LNCaP clone FGC (cell line): ENCODE measurements around the gene TLR2.

Source experiments
- DNase-seq: peaks from one replicate; pipeline ENCODE4 v3.0.0-alpha.2; 2011; ENCODE audit warnings: low read depth
- H3K4me3 ChIP-seq: 2 replicates; pipeline ENCODE4 v1.5.1; 2011; ENCODE audit warnings: mild to moderate bottlenecking, low read depth, low read length, control low read depth
- TF ChIP-seq, protein P1 (sequence below): IDR thresholded peaks from 2 replicates; pipeline ENCODE4 v1.5.1; 2012; ENCODE audit warnings: mild to moderate bottlenecking; ENCODE audit not compliant: control insufficient read depth, insufficient read depth; ENCODE audit errors: extremely low read depth

The TLR2 gene, protein sequence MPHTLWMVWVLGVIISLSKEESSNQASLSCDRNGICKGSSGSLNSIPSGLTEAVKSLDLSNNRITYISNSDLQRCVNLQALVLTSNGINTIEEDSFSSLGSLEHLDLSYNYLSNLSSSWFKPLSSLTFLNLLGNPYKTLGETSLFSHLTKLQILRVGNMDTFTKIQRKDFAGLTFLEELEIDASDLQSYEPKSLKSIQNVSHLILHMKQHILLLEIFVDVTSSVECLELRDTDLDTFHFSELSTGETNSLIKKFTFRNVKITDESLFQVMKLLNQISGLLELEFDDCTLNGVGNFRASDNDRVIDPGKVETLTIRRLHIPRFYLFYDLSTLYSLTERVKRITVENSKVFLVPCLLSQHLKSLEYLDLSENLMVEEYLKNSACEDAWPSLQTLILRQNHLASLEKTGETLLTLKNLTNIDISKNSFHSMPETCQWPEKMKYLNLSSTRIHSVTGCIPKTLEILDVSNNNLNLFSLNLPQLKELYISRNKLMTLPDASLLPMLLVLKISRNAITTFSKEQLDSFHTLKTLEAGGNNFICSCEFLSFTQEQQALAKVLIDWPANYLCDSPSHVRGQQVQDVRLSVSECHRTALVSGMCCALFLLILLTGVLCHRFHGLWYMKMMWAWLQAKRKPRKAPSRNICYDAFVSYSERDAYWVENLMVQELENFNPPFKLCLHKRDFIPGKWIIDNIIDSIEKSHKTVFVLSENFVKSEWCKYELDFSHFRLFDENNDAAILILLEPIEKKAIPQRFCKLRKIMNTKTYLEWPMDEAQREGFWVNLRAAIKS

DNA sequence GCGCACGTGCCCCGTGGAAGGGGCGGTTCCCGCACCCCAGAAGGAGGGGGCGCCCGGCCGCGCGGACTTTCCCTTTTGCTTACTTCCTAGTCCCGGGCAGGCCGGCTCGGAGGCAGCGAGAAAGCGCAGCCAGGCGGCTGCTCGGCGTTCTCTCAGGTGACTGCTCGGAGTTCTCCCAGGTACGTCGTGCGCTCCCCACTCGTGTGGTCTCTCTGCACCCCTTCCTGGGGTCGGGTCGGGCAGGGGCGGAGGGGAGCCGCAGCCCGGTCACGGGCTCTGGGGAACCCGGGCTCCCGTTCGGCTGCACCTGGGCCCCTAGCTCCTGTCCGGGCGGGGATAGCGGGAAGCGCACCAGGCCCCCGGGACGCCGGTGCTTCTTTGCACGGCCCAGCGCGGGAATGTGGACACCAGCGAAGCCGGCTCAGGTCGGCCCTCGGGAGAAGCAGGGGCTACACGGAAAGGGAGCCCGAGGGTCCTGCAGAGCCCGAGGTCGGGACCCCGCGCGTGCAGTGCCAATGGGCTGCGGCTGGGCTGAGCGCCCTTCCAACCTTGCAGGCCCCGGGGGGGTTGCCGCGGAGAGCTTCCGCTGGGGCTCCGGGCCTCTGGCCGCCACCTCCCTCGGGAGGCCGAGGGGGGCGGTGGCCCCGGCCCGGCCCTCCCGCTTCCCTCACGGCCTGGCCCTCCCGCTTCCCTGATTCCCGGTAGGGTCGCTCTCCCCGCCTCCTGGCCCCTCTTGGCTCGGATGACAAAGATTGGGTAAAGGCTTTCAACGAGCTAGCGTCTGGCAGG, at the start of gene TLR2:
TLR2 (plus strand) TSS at position 99 of the 789 bp plus-strand sequence. CDS start 18,628 bp downstream, outside the sequence.
- DNase-seq = no peak
- TF ChIP-seq, protein P1, sequence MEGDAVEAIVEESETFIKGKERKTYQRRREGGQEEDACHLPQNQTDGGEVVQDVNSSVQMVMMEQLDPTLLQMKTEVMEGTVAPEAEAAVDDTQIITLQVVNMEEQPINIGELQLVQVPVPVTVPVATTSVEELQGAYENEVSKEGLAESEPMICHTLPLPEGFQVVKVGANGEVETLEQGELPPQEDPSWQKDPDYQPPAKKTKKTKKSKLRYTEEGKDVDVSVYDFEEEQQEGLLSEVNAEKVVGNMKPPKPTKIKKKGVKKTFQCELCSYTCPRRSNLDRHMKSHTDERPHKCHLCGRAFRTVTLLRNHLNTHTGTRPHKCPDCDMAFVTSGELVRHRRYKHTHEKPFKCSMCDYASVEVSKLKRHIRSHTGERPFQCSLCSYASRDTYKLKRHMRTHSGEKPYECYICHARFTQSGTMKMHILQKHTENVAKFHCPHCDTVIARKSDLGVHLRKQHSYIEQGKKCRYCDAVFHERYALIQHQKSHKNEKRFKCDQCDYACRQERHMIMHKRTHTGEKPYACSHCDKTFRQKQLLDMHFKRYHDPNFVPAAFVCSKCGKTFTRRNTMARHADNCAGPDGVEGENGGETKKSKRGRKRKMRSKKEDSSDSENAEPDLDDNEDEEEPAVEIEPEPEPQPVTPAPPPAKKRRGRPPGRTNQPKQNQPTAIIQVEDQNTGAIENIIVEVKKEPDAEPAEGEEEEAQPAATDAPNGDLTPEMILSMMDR = no peak
- H3K4me3 ChIP-seq = peak within 1 kb of the TSS; percentile 47

DNA sequence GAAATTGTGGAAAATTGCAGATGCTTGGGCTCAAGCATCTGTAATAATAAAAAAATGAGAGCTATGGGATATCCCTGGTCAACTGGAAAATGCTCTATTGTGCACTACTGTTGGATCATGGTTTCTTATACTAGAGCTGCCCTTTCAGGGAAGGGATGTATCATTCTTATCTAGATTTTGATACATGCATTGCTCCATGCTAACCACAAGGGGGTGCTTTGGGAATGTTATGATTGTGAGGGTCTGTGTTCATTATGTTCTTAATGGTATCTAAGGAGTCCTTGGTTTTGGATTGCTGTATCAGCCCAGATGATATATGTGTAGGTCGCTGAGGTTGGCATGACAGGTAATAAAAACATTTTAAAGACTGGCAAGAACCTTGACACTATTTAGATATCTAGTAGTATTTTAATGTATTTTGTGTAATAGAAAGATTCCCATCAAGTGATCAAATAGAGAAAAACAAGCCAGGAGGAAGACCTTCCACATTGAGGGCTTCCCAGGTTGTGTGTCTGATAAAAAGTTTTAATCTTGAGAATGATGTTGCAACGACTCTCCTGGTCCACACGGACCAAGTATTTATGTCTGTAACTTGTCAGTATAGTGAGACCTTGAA, 49.2 kb upstream of the TLR2 start:
- H3K4me3 ChIP-seq = no peak overlapping the region
- TF ChIP-seq, protein P1 = peak; percentile 53
- no peak for DNase-seq

DNA sequence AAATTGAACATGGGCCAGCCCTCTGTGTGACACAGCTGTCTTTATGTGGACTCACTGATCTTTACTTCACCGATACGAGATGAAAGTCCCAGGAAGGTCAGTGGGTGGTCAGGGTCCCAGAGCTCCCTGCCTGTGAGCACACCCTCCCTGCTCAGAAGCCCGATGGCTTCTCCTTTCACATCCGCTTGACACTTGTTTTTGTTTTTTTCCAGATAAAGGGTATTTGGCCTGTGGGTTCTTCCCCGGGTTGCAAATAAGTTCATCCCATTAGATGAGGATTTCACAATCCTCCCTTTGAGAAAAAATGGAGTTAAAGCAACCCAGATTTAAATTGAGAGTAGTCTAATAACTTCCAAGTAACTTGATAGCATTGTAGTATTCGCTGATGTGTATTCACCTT, 48.2 kb upstream of the TLR2 start:
- H3K4me3 ChIP-seq = no peak overlapping the region
- TF ChIP-seq, protein P1 = no peak
- no peak for DNase-seq

DNA sequence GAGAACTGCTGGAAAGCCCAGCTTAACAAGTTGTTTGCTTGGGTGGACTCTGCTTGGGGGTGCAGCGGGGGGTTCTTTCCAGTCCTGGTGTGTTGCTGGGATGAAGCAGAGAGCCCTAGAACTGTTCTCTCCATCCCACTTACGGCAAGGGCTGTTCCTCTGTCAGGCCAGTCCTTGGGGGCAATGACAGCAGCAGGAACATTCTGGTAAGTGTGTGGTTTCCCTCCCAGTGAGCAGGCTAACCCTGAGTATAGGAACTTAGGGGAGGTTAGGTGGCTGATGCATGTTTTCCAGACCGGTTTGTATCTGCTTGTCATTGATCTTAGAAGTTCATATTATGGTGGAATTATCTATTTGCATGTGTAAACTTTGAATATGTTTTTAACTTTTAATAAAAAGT, 46.9 kb upstream of the TLR2 start:
- no peak for DNase-seq
- H3K4me3 ChIP-seq = no peak overlapping the region
- TF ChIP-seq, protein P1 = no peak

DNA sequence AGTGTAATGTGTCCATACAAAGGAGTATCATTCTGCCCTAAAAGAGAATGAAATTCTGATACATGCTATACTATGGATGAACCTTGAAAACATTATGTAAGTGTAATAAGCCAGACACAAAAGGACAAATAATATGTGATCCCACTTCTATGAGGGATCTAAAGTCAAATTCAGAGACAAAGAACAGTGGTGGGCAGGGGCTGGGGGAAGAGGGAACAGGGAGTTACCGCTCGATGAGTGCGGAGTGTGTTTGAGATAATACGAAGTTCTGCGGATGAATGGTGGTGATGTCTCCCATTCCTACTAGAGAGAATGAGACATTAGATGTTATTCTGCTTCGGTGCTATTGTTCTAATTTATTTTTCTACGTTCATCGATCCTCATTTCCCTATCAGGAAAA, 46.1 kb upstream of the TLR2 start:
- TF ChIP-seq, protein P1 = no peak
- no peak for DNase-seq
- H3K4me3 ChIP-seq = no peak overlapping the region

DNA sequence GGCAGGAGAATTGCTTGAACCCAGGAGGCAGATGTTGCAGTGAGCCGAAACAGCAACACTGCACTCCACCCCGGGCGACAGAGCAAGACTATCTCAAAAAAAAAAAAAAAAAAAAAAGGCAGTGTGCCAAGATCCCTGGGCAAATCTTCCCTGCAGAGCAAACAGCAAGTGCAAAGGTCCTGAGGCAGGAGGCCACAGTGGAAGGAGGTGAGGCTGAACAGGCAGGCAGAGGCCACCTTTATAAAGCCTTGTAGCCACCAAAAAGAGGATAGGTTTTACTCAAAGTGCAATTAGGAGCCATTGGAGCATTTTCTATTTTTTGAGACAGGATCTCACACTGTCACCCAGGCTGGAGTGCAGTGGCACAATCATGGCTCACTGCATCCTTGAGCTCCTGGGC, 45.1 kb upstream of the TLR2 start:
- TF ChIP-seq, protein P1 = no peak
- H3K4me3 ChIP-seq = no peak overlapping the region
- no peak for DNase-seq
